NOMO-1 (cell line): ENCODE data around the gene NDUFA6.
"Not testable (repeated sequence)": the region's sequence is repeated elsewhere in the genome, so short reads cannot be mapped to it uniquely, and the experiment has no call there.

ENCODE experiments used
- DNase-seq, 2 experiments: peaks; one replicate each; lab custom pipeline; 2025; ENCODE audit not compliant: unreplicated experiment in 2 of 2; lab: John Stamatoyannopoulos, UW

NDUFA6 gene

DNA sequence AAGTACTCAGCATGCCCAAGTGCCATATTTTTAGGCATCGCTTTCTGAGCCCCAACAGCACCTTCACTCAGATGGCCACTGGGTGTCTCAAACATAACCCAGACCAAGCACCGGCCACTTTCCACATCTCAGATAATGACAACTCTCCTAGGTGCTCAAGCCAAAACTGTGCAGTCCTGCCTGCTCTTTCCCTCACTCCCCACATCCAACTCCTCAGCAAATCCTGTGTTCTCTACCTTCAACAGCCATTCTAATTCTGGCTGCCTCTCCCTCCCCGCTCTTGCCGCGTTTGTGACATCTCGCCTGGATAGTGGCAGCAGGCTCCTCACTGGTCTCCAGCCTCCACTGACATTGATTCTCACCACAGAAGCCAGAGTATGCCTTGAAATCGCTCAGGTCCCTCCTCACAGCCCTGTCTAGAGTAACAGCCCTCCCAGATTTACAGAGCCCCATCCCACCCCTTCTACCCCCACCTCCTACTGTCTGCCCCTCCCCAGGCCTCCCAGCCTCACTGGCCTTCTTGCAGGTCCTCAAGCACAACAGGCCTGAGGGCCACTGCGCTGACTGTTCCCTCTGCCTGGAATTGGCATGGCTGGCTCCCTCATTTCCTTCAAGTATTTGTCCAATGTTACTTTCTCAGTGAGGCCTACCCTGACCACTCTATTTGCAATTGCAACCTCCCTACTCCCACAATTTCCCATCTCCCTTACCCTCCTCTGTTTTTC, 17.8 kb downstream of the NDUFA6 start:
- peak in 1 of 2 experiments; percentile 17 for DNase-seq

DNA sequence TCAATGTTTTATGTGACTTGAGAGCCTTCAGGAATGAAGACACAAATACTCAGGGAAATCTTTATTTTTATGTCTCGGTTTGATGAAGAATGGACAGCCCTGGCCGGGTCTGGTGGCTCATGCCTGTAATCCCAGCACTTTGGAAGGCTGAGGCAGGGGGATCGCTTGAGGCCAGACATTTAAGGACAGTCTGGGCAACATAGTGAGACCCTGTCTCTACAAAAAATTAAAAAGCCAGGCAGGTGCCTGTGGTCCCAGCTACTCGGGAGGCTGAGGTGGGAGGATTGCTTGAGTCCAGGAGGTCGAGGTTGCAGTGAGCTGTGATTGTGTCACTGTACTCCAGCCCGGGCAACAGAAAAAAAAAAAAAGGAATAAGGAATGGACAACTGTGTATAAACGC, 19.1 kb downstream of the NDUFA6 start:
- DNase-seq = not testable (repeated sequence)

DNA sequence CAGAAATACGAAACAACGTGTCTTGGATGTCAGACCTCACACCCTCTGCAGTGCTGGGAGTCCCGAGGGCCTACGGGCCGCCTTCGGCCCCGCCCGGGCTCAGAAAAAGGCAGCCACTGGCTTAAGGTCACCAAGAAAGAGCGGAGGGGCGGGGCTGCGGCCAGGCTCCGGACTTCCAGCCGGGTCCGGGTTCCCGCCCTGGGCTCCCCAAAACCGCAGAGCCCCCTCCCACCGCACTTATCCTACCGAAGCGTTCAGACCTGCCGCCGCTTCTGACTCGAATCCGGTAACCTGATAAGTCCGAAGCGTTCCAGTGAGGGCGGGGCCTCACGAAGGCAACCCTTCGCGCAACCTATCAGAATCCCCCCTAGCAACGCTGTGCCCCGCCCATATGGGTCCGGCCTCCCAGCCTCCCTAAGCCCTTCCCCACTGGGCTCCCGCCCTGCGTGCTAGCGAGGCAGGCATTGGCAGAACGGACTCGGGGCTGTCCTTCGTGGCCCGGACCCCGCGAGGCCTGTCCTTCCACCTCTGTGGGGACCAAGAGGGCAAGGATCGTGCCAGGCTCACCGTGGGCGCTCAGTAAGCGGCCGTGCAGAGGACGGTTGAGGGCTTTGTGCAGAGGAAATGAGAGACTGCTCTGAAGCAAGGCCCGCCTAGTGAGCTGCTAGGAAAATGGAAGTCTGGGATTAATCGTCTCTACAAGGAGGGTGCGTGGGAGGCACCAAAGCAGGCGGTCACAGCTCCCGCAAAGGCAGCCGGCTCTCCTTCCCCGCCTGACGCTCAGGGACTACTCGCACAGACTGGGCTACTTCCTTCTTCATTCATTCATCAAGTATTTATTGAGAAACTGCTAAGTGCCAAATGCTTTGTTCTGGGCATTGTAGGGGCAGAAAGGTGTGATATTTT, 19.8 kb downstream of the NDUFA6 start, which contains the start of gene NAGA:
TSS of gene NAGA (minus strand) at position 296 of the 906 bp plus-strand sequence. CDS start 515 bp downstream, outside the sequence.
- peak; percentile 98 to 99 for DNase-seq

DNA sequence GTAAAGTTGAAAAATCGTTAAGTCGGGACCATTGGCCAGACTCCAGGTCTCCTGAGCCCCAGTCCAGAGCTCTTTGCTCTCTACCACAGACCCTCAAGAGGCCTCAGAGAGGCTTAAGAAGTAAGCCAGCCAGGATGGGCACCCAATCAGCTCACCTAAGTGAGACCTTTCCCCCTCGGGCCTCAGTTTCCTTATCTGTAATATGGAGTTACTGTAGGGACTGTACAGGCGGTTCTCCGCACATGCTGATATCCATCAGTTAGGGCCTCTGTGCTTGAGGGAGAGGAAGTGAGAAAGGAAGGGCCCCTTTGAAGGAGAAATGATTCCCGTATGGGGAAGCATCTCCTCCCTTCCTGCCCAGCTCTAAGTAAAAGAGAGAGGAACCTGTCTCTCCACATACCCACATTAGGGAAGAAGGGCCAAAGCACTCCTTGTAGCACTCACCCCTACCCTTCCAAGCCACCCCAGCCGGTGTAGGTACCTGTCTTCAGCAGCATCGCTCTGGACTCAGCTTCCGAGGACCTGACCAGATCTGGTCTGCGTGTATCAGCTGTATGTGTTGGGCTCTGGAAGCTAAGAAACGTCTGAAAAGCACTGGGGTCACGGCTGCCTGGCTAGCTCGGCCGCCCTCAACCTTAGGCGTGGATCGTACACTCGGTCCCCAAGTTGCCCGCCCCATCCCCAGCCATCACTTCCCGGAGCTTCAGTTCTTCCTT, 20.6 kb downstream of the NDUFA6 start:
- peak; percentile 74 to 75 for DNase-seq

DNA sequence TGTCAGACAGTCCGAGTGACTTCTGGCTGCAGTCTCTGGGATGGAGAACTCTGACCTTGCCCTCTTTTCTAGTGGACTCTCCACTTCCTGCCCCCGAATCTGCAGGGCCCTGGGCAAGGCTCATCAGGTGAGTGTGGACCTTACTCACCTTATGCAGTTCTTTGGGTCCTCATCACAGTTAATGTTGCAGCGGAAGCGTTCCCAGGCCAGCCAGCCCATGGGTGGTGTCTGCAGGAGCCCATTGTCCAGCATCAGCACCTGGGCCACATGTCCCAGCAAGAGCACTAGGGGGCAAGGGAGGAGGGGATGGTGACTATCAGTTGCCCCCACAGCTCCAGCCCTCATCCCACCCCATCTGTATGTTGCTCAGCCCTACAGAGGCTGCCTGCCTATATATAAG, 22.3 kb downstream of the NDUFA6 start:
- DNase-seq = no peak

- DNase-seq = no peak
These were observed 22.8 kb downstream of the NDUFA6 start for GRCh38 chr22:42067671-42068251.

- no peak for DNase-seq
These were observed 23.6 kb downstream of the NDUFA6 start for GRCh38 chr22:42066937-42067336.

GRCh38 chr22:42066126-42066761, 24.3 kb downstream of the NDUFA6 start:
- no peak for DNase-seq

DNA sequence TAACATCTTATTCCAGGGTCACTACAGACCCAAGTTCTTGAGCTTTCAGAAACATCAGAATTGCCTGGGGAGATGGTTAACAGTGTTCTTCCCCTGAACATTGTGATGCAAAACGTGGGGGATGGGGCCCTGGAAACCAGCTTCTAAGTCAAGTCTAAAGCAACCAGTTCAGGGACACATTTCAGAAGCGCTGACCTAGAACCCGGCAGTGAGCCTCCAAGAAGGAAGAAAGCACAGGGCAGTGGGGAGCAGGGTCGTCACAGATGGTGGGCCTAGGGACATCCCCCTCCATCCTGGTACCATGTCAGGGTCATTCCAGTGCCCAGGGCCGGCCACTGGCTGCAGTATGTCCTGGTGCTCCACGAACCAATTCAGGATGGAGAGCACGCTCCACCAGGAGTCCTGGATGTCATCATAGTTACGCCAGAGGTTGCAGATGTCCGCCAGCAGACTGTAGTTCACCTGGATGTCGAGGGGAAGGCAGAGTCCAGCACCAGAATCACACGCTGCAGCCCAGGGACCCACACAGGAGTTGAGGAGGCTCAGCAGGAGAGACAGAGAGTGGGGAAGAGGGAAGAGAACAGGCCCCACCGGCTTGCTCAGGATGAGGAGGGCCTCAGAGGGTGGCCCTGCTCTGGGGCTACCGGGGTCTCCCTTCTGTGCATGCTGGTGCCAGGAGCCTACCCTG, 25.0 kb downstream of the NDUFA6 start:
- no peak for DNase-seq

GRCh38 chr22:42064629-42065028, 25.9 kb downstream of the NDUFA6 start:
- no peak for DNase-seq

DNA sequence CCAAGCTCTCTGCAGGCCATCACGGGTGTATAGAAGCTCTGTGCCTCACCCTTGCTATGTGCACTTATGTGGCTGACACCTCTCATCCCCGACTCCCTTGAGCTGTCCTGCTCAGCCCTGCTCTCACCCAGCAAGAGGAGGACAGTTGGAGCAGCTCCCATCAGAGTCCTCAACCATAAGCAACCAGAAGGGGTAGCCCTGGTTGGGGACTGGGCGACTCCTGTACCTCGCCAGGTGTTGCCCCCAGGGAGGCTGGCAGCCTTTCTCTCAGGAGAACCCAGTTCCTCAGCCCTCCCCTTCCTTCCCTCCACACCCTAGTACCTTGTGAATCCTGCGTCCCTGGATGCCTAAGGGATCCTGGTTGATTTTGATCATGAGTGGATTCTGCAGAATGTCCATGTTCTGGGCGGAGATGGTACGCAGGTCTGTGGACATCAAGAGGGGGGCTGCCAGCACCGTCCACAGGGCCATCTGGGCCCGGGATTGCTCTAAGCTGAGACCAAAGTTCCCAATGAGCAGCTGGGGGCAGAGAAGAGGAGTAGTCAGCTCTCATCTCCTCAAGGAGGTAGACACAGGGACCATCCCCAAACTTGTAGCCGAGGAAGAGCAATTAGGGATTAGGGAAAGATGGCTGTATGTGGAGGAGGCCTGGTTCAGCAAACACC, 27.9 kb downstream of the NDUFA6 start:
- DNase-seq = no peak

DNA sequence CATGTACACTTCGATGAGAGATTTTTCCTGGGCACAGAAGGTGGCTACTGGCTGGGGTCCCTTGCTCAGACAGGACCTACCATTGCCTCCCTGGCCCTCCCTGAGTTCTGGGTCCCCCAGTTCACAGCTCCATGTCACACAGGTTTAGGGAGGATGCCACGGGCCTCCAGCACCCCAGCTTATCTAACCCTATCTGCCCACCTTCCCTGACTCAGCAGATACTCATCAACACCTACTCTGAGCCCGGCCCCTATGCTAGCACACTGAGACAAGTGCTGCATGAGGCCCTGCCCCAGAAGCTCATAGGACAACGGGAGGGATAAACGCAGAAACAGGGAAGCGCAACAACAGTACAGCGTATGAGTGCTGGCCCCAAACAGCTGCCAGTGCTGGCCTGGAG, 29.5 kb downstream of the NDUFA6 start:
- DNase-seq = no peak

GRCh38 chr22:42060489-42060888, 30.1 kb downstream of the NDUFA6 start:
- DNase-seq = no peak

GRCh38 chr22:42056757-42057511, 33.6 kb downstream of the NDUFA6 start:
- no peak for DNase-seq

GRCh38 chr22:42052765-42053164, 37.8 kb downstream of the NDUFA6 start:
- peak in 1 of 2 experiments; percentile 22 for DNase-seq

DNA sequence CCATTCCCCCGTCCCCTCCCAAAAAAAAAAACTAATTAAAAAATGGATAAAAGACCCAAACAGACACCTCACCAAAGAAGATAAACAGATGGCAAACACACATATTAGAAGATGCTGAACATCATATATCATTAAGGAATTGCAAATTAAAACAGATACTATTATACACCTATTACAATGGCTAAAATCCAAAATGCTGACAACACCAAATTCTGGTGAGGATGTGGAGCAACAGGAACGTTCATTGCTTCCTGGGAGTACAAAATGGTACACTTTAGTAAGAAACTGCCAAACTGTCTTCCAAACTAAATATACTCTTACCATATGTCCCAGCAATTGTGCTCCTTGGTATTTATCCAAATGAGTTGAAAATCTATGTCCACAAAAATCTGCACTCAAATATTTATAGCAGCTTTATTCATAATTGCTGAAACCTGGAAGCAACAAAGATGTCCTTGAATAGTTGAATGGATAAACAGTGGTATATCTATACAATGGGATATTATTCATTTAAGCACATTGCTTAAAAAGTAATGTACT, 39.9 kb downstream of the NDUFA6 start:
- no peak for DNase-seq

DNA sequence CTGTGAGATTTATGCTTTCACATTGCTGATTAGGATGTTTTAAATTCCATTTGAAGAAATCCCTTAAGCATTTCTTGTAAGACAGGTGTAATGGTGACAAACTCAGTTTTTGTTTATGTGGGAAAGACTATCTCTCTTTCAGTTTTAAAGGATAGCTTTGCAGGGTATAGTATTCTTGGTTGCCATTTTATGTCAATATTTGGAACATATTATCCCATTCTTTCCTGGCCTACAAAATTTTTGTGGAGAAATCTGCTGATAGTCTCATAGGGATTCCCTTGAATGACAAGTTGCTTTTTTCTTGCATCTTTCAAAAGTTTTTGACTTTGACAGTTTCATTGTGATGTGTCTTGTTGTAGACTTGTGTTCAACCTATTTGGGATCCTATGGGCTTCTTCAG, 48.8 kb downstream of the NDUFA6 start:
- no peak for DNase-seq

GRCh38 chr22:42039271-42039670, 51.3 kb downstream of the NDUFA6 start:
- DNase-seq = no peak
